ENCODE results near the gene PTPRN2.
"Not testable (repeated sequence)": the region's sequence is repeated elsewhere in the genome, so short reads cannot be mapped to it uniquely, and the experiment has no call there.

Gene PTPRN2

DNA sequence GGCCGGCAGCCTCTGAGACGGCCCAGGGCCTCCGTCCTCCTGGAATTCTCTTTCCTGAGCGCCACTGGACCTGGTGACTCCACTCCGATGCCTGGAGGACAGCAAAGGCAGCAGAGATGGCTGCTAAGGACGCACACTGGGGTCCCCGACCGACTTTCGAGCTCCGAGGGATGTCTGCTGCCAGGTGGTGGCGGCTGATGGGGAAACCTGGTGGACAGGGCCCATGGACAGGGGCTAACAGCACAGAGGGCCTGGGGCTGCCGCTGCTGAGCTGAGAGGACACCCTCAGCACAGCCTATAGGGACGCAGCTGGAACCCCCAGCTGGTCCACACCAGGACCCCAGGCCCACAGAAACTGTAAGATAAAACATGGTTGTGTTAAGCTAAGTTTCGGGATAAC, 884.5 kb downstream of the PTPRN2 start:
- in situ Hi-C loops (cut with HindIII; ENCODE audit: low sequenced_read_pairs) = no loop called here
- TF ChIP-seq, protein P1, sequence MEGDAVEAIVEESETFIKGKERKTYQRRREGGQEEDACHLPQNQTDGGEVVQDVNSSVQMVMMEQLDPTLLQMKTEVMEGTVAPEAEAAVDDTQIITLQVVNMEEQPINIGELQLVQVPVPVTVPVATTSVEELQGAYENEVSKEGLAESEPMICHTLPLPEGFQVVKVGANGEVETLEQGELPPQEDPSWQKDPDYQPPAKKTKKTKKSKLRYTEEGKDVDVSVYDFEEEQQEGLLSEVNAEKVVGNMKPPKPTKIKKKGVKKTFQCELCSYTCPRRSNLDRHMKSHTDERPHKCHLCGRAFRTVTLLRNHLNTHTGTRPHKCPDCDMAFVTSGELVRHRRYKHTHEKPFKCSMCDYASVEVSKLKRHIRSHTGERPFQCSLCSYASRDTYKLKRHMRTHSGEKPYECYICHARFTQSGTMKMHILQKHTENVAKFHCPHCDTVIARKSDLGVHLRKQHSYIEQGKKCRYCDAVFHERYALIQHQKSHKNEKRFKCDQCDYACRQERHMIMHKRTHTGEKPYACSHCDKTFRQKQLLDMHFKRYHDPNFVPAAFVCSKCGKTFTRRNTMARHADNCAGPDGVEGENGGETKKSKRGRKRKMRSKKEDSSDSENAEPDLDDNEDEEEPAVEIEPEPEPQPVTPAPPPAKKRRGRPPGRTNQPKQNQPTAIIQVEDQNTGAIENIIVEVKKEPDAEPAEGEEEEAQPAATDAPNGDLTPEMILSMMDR (IDR thresholded peaks at IDR 0.05; ENCODE audit: low read depth, low read length, missing control alignments) = no peak
- H3K4me3 ChIP-seq (ENCODE audit: low read depth, low read length) = no peak overlapping the region
- no peak for DNase-seq (ENCODE audit: low read depth)

DNA sequence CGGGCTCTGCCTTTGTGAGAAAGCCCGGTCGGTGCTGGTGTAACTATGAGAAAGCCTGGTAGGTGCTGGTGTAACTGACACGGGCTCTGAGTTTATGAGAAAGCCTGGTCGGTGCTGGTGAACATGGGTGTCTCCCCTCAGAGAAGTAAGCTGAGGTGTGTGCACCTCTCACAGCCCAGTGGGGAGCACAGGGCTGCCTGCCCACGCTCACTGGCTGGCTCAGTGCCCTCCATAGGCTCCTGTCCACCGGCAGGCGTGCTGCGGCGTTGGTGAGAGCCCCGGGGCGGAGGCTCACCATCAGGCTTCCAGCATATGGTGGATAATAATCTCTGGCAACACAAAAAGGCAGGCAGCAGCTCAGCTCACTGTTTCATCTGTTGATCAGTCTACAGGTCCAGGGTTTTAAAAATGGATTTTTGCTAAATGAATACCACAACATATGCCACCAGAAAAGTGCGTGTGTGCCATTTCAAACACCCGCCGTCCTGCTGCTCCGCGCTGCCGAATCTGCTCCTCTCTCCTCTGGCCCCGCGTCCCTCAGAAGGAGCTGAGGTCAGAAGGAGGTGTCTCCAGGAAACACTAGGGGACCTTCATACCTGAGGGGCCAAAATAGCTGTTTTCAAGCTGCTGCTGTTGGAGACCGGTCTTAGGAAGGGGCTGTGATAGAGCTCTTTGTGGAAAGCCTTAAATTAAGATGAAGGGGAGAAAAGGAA, 885.2 kb downstream of the PTPRN2 start:
- DNase-seq (ENCODE audit: low read depth) = no peak
- TF ChIP-seq, protein P1 (IDR thresholded peaks at IDR 0.05; ENCODE audit: low read depth, low read length, missing control alignments) = no peak
- in situ Hi-C loops (cut with HindIII; ENCODE audit: low sequenced_read_pairs) = no loop called here
- H3K4me3 ChIP-seq (ENCODE audit: low read depth, low read length) = no peak overlapping the region

DNA sequence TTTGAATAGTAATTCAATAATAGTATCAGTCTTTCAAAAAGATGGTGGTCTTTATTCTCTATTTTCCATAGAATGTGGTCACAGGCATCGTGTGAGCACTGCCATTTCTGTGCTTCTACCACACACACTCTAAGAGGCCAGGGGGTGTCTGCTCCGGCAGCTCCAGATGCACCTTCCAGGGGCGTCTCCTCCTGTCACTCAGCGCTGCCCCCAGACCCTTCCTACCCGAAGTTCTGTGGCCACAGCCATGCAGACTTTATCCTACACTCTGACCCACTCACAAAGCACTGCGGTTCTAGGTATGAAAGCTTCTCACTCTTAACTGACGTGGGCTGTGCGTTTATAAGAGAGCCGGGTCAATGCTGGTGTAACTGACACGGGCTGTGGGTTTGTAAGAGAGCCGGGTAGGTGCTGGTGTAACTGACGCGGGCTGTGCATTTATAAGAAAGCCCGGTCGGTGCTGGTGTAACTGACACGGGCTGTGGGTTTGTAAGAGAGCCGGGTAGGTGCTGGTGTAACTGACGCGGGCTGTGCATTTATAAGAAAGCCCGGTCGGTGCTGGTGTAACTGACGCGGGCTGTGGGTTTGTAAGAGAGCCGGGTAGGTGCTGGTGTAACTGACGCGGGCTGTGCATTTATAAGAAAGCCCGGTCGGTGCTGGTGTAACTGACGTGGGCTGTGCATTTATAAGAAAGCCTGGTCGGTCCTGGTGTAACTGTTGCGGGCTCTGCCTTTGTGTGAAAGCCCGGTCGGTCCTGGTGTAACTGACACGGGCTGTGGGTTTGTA, 886.0 kb downstream of the PTPRN2 start:
- in situ Hi-C loops (cut with HindIII; ENCODE audit: low sequenced_read_pairs); DNase-seq (ENCODE audit: low read depth); H3K4me3 ChIP-seq (ENCODE audit: low read depth, low read length): not testable (repeated sequence)

DNA sequence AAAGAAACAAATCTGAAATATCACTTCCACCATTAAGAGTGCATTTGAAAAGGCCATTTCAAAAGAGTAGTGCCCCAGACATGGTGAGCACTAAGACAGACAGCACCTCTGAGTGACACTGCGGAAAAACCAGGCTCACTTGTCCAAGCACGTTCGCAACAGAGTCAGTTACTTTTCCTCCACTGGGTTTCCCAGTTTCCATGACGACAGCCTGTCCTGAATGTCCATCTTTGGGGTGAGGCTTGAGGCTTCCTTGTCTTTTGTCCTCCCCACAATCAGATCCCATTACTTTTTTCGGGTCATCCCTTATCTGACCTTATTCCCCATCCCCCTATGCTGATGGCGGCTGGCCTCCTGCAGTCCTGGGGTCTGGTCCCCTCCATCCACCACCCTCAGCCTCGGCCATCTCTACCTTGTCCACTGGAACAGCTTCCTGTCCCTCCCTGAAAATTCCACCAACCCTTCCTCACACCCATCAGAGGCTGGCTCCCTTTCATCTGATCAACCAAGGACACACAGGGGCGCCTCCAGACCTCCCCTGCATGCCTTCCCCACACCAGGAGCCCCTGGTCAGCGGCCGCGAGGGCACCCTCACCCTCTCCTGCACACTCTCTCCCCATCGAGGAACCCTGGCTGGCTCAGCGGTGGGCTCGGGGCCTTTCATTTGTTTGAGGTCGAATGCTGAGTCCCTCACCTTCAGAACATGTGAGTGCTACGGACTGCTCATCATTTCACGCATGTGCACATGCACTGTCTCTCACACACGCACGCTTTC, 887.2 kb downstream of the PTPRN2 start:
- DNase-seq (ENCODE audit: low read depth) = no peak
- H3K4me3 ChIP-seq (ENCODE audit: low read depth, low read length) = no peak overlapping the region
- in situ Hi-C loops (cut with HindIII; ENCODE audit: low sequenced_read_pairs) = no loop called here
- TF ChIP-seq, protein P1 (IDR thresholded peaks at IDR 0.05; ENCODE audit: low read depth, low read length, missing control alignments) = no peak

DNA sequence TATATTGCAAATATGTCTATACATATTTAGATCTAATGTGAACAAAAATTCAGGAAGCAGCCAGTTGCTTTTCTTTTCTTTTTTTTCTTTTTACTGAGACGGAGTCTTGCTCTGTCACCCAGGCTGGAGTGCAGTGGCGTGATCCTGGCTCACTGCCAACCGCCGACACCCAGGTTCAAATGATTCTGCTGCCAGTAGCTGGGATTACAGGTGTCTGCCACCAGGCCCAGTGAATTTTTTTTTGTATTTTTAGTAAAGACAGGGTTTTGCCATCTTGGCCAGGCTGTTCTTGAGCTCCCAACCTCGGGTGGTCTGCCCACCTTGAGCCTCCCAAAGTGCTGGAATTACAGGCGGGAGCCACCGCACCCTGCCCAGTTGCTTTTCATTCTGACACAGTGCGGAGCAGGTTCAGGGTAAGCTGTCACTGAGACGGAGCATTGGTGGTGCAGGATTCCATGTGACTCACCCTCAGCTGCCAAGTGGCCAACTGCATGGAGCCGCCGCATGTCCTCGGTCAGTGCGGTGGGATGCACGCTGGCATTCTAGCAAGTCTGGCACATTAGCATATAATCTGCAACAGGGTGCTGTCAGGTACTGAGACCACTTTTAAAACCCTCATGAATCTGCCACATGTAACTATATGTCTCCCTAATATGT, 888.1 kb downstream of the PTPRN2 start:
- TF ChIP-seq, protein P1 (IDR thresholded peaks at IDR 0.05; ENCODE audit: low read depth, low read length, missing control alignments) = no peak
- no peak for DNase-seq (ENCODE audit: low read depth)
- in situ Hi-C loops (cut with HindIII; ENCODE audit: low sequenced_read_pairs) = no loop called here
- no peak overlapping the region for H3K4me3 ChIP-seq (ENCODE audit: low read depth, low read length)

DNA sequence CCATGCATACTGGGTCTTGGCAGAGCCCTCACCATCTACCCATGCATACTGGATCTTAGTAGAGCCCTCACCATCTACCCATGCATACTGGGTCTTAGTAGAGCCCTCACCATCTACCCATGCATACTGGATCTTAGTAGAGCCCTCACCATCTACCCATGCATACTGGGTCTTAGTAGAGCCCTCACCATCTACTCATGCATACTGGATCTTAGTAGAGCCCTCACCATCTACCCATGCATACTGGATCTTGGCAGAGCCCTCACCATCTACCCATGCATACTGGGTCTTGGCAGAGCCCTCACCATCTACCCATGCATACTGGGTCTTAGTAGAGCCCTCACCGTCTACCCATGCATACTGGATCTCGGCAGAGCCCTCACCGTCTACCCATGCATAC, 890.3 kb downstream of the PTPRN2 start:
- in situ Hi-C loops (cut with HindIII; ENCODE audit: low sequenced_read_pairs); H3K4me3 ChIP-seq (ENCODE audit: low read depth, low read length); DNase-seq (ENCODE audit: low read depth): not testable (repeated sequence)

DNA sequence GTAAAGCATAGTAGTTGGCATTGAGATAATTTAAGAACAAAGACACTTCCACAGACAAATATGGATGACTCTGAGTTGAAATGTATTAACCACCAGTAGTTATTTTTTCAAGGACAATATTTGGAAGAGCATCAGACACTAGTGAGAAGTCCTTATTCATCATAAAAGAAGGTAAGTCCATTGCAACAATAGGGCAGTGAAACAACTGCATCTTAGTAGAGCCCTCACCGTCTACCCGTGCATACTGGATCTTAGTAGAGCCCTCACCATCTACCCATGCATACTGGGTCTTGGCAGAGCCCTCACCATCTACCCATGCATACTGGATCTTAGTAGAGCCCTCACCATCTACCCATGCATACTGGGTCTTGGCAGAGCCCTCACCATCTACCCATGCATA, 892.0 kb downstream of the PTPRN2 start:
- DNase-seq (ENCODE audit: low read depth); H3K4me3 ChIP-seq (ENCODE audit: low read depth, low read length); in situ Hi-C loops (cut with HindIII; ENCODE audit: low sequenced_read_pairs): not testable (repeated sequence)

Data from astrocyte of the cerebellum (primary cell).